Gastroesophageal sphincter (tissue), 3 donors: Measurements from ENCODE around the gene ZFR2.

ENCODE experiments used
- POLR2A ChIP-seq, 2 donors: fragments of 450-650 bp; IDR thresholded peaks; one replicate each; pipeline ENCODE4 v1.6.1; 2017; ENCODE audit warnings: antibody characterized with exemption in 2 of 2, mild to moderate bottlenecking in 2 of 2, moderate library complexity in 1 of 2
- POLR2AphosphoS5 ChIP-seq: sonication (generic); formaldehyde crosslinking; IDR thresholded peaks from one replicate; pipeline ENCODE4 v1.6.1; 2017; ENCODE audit warnings: antibody characterized with exemption
- TF ChIP-seq, protein P1 (sequence below), 4 experiments: fragments of 200-600 bp in 2 of 4; fragments of 450-650 bp in 2 of 4; sonication (generic) in 1 of 4; IDR thresholded peaks; one replicate each; pipeline ENCODE4 v1.5.1; 2017 to 2019; ENCODE audit warnings: antibody characterized with exemption in 4 of 4, mild to moderate bottlenecking in 2 of 4, moderate library complexity in 2 of 4

DNA sequence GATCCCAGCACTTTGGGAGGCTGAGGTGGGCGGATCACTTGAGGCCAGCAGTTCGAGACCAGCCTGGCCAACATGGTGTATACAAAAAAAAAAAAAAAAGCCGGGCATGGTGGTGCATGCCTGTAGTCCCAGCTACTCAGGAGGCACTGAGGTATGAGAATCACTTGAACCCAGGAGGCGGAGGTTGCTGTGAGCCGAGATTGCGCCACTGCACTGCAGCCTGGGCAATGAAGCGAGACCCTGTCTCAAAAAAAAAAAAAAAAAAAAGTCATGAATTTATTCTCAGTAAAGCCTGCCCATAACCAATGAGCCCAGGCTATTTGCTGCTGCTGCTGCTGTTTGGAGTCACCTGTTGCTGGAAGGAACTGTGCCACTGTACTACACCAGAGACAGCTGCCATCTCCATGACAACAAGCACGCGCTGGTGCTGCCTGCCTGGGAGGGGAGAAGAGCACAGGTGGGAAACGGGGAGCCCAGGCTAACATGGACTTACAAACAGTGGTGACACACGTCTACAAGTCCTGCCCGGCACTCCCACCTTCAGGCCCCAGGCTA is 11.3 kb downstream of the ZFR2 start:
- TF ChIP-seq, protein P1, sequence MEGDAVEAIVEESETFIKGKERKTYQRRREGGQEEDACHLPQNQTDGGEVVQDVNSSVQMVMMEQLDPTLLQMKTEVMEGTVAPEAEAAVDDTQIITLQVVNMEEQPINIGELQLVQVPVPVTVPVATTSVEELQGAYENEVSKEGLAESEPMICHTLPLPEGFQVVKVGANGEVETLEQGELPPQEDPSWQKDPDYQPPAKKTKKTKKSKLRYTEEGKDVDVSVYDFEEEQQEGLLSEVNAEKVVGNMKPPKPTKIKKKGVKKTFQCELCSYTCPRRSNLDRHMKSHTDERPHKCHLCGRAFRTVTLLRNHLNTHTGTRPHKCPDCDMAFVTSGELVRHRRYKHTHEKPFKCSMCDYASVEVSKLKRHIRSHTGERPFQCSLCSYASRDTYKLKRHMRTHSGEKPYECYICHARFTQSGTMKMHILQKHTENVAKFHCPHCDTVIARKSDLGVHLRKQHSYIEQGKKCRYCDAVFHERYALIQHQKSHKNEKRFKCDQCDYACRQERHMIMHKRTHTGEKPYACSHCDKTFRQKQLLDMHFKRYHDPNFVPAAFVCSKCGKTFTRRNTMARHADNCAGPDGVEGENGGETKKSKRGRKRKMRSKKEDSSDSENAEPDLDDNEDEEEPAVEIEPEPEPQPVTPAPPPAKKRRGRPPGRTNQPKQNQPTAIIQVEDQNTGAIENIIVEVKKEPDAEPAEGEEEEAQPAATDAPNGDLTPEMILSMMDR (IDR thresholded peaks at IDR 0.05): no peak
- TF ChIP-seq POLR2AphosphoS5 (no peak), POLR2A (IDR thresholded peaks at IDR 0.05) (no peak)
